Ramos (cell line): Measurements from ENCODE around the gene UBR3.

Experiments
- in situ Hi-C: fragments of 300-500 bp; cut with MboI; formaldehyde crosslinking; loops from one replicate; pipeline ENCODE4 v1.14.3; 2022; ENCODE audit warnings: low sequenced_read_pairs; ENCODE audit not compliant: unreplicated experiment

The UBR3 gene

GRCh38 chr2:169980643-169981042 is 153.4 kb downstream of the UBR3 start:
- in situ Hi-C loops: no loop called here

GRCh38 chr2:169982929-169983328 is 155.7 kb downstream of the UBR3 start:
- in situ Hi-C loops: no loop called here

- in situ Hi-C loops: no loop called here
Measured at GRCh38 chr2:169983506-169983905, 156.3 kb downstream of the UBR3 start.

- in situ Hi-C loops: no loop called here
Measured at GRCh38 chr2:169984145-169984544, 156.9 kb downstream of the UBR3 start.

- in situ Hi-C loops: no loop called here
Measured at GRCh38 chr2:169994752-169995151, 167.5 kb downstream of the UBR3 start.

- in situ Hi-C loops: no loop called here
Measured at GRCh38 chr2:169997140-169997887, 170.1 kb downstream of the UBR3 start.

- in situ Hi-C loops: no loop called here
Measured at GRCh38 chr2:169999054-169999453, 171.8 kb downstream of the UBR3 start.

- in situ Hi-C loops: no loop called here
Measured at GRCh38 chr2:170002096-170002495, 174.8 kb downstream of the UBR3 start.

GRCh38 chr2:170005702-170006101 is 178.4 kb downstream of the UBR3 start:
- in situ Hi-C loops: no loop called here

GRCh38 chr2:170006587-170007325 is 179.5 kb downstream of the UBR3 start:
- in situ Hi-C loops: no loop called here

GRCh38 chr2:170009209-170009608 is 182.0 kb downstream of the UBR3 start:
- in situ Hi-C loops: no loop called here

GRCh38 chr2:170012773-170013172 is 185.5 kb downstream of the UBR3 start:
- in situ Hi-C loops: no loop called here

- in situ Hi-C loops: no loop called here
Measured at GRCh38 chr2:170013802-170014551, 186.7 kb downstream of the UBR3 start.

GRCh38 chr2:170014769-170015168 is 187.5 kb downstream of the UBR3 start:
- in situ Hi-C loops: no loop called here

- in situ Hi-C loops: no loop called here
Measured at GRCh38 chr2:170017860-170018532, 190.7 kb downstream of the UBR3 start.

GRCh38 chr2:170019060-170019805 is 192.0 kb downstream of the UBR3 start:
- in situ Hi-C loops: no loop called here

GRCh38 chr2:170020777-170021176 is 193.5 kb downstream of the UBR3 start:
- in situ Hi-C loops: no loop called here

- in situ Hi-C loops: no loop called here
Measured at GRCh38 chr2:170022692-170023091, 195.4 kb downstream of the UBR3 start.

GRCh38 chr2:170024721-170025120 is 197.5 kb downstream of the UBR3 start:
- in situ Hi-C loops: no loop called here

GRCh38 chr2:170025223-170025622 is 198.0 kb downstream of the UBR3 start:
- in situ Hi-C loops: no loop called here
